GM08714 (cell line): ENCODE results near the gene HRH3.

Source experiments
- H3K4me3 ChIP-seq: fragments of 200-500 bp; sonication (Bioruptor generic); 2 replicates; pipeline ENCODE4 v1.5.1; 2014; ENCODE audit warnings: mild to moderate bottlenecking, low read length, inconsistent platforms
- ZNF274 ChIP-seq: IDR thresholded peaks from 2 replicates; pipeline ENCODE4 v1.6.1; 2012; ENCODE audit warnings: mild to moderate bottlenecking, low read depth, low read length

HRH3 gene

DNA sequence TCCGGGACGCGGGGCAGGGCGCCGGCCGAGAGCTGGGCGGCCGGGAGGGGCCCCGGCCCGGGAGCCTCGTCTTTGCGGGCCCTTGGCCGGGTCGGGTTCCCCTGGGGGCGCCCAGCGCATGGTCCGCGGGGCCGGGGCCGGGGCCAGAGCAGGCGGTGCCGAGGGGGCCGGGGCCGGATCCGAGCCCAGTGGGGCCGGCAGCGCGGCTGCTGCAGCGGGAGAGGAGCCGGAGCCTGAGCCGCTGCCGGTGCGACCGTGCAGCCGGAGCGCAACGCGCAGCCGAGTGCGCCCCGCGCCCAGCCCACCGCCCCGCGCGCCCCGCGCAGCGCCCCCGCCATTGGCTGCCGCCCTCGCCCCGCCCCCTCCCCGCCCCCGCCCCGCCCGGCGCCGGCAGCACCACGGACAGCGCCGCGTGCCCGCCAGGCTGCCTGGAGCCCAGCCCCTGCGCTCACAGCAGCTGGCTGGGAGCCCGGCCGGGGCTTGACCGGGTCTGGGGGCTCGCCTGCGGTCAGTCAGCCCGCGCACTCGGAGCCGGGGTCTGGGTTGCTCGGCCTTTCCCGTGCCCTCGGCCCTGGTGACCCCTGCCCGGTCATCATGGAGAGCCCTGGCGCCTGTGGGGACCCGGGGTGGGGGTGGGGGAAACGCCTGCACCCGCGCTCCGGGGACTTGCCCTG lies at the start of gene HRH3:
HRH3 (minus strand) TSS at position 287 of the 674 bp plus-strand sequence. CDS start 308 bp downstream, outside the sequence.
- TF ChIP-seq ZNF274, result no peak
- no peak within 1 kb of the TSS for H3K4me3 ChIP-seq

DNA sequence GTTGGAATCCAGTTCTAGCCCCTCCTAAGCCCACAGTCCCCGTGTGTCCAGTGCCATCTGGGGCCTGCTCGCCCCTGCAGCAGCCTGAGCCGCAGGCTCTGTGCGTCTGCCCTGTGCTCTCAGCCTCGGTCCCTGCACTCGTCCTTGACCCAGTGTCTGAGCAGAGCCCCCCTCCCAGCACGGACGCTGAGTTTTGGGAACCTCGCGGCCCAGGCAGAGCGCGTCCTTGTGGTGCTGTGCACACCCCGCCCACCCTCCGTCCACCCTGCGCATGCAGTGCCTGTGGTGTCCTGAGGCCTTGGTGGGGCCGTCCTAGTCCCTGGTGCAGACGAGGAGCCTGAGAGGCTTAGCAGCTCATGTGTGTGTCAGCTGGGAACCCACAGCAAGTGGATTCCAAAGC lies 49.8 kb upstream of the HRH3 start:
- no peak overlapping the region for H3K4me3 ChIP-seq
- TF ChIP-seq ZNF274, result no peak

DNA sequence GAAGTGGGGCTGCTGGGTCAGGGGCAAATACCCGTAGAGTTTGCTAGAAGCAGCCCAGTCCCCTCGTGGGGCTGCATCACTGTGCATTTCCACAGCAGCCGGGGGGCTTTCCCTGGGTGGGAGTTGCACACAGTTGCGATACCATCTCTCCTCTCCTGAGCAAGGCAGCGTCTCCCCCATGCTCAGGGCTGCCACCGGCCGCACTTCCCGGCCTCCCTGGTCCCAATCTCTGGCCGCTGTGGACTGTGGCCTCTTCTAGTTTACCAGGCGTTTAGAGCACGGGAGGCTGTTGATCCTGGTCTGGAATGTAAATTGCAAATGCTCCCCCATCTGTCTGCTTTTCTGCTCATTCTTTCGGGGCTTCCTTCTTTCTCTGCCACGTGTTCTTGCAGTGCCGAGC lies 49.3 kb upstream of the HRH3 start:
- TF ChIP-seq ZNF274, result no peak
- no peak overlapping the region for H3K4me3 ChIP-seq

DNA sequence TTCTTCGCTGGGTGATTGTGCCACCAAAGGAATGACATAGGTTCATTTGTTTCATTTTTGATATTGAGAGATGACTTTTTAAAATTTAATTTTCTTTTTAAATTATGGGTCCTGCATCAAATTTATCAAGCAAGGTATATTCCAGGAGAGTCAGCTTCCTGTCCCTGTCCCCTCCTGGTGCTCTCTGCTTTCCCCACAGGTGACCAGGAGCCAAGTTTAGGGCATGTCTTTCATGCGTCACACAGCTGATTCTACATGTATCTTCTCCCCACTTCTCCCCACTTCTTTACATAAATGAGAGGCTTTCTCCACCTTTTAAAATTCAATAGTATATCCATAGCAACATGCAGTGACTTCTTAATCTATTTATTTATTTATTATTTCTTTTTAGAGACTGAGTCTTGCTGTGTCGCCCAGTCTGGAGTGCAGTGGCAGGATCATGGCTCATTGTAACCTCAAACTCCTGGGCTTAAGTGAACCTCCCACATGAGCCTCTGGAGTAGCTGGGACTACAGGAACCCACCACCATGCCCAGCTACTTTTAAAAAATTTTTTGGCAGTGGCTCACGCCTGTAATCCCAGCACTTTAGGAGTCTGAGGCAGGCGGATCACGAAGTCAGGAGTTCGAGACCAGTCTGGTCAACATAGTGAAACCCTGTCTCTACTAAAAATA lies 48.3 kb upstream of the HRH3 start:
- H3K4me3 ChIP-seq, result no peak overlapping the region
- no peak for TF ChIP-seq ZNF274

DNA sequence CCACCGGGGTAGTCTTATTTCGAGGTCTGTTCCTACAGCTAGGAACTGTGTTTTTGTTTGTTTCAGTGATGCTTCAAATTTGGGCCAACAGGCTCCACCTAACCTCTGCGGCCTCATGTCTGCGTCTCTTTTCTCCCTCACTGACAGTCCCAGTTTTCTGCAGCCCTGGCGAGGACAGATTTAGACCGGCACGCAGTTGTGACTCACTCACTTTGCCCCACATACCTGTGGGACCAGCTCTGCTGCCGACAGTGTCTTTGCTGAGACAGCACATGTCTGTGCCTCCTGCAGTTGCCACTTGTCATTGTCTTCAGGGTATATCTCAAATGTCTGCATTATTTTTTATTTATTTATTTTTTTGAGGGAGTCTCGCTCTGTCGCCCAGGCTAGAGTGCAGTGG lies 47.5 kb upstream of the HRH3 start:
- TF ChIP-seq ZNF274, result no peak
- H3K4me3 ChIP-seq, result no peak overlapping the region

DNA sequence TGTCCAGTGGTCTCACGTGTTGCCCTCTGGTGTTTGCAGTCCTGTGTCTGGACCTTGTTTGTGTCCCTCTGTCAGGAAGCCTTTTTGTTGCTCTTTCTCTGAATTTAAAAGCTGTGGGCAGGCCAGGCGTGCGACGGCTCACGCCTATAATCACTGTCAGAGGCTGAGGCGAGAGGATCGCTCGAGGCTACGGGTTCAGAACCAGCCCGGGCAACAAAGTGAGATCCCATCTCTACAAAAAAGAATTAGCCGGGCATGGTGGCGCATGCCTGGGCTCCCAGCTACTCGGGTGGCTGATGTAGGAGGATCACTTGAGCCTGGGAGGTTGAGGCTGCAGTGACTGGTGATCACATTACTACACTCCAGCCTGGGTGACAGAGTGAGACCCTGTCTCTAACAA lies 46.8 kb upstream of the HRH3 start:
- TF ChIP-seq ZNF274, result no peak
- H3K4me3 ChIP-seq, result no peak overlapping the region

DNA sequence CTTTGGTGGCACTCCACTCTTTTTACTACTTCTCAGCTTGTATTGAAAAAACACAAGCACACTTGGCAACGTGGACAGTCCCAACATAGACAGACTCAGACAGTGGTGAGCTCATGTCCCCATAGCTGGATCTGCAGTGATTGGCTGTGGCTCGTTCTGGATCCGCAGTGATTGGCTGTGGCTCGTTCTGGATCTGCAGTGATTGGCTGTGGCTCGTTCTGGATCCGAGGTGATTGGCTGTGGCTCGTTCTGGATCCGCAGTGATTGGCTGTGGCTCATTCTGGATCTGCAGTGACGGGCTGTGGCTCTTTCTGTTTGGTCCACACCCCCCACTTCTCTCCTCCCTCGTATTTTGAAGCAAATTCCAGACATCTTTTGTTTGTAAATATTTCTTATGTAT lies 46.3 kb upstream of the HRH3 start:
- no peak for TF ChIP-seq ZNF274
- H3K4me3 ChIP-seq, result no peak overlapping the region

DNA sequence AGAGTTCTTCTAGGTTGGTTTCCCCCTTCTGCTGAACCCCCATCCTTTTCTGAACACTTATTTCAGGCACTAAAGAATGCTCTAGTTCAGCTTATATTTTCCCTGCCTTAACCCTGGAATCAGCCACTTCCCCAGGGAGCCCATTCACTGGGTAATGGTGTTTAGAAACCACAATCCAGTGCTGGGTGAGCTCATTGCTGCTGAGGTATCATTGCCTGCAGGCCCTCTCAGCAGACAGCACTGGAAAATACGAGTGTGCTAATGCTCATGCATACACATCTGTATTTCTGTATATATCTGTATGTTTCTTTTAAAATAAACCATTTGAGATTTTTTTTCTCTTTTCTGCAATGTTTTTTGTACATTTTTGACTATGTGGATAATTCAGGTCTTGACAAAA lies 45.3 kb upstream of the HRH3 start:
- no peak overlapping the region for H3K4me3 ChIP-seq
- no peak for TF ChIP-seq ZNF274

DNA sequence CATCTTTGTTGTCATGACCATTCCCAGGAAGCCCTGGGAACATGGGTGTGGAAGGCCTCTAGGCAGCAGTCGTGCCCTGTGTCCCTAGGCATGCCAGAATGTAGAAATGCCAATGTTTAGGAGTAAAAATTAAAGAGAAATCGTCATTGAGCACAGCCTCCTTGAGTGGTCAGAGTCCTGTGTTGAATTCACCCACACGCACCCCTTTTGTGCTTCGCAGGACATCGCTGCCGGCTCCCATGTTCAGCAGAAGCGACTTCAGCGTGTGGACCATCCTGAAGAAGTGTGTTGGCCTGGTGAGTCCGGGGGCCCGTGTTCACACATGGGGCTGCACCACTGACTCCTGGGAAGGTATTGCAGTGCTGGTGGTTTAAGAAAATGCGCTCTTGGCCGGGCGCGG lies 43.3 kb upstream of the HRH3 start:
- TF ChIP-seq ZNF274, result no peak
- H3K4me3 ChIP-seq, result no peak overlapping the region

DNA sequence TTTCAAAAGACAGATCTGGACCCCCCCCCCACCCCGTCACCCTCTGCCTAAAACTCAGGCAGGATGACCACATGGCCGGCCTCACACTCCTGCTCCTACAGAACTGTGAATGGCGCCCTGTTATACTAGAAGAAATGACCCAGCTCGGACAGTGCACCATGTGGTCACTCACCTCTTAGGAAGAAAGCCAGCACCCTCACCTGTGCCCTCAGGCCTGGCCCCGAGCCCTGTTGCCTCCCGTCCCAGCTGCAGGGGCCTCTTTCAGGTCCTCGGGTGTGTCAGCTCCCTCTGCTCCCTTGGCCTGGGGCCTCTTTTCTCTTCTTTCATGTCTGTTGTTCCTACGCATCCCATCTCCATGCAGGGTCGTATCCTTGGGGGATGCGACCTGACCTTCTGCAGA lies 42.0 kb upstream of the HRH3 start:
- no peak for TF ChIP-seq ZNF274
- no peak overlapping the region for H3K4me3 ChIP-seq

DNA sequence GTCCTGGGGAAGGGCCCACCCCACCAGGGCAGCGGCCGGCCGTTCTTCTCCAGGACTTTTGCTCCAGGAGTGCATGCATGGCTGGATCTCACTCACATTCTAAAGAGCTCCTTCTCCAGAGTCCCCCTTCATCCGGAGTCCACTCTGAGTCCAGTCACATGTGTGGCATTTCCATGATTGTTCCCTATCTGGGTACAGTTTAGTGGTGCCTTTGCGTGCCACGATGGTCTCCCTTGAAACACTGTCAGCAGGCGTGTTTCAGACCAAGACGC lies 39.2 kb upstream of the HRH3 start:
- no peak overlapping the region for H3K4me3 ChIP-seq
- no peak for TF ChIP-seq ZNF274

DNA sequence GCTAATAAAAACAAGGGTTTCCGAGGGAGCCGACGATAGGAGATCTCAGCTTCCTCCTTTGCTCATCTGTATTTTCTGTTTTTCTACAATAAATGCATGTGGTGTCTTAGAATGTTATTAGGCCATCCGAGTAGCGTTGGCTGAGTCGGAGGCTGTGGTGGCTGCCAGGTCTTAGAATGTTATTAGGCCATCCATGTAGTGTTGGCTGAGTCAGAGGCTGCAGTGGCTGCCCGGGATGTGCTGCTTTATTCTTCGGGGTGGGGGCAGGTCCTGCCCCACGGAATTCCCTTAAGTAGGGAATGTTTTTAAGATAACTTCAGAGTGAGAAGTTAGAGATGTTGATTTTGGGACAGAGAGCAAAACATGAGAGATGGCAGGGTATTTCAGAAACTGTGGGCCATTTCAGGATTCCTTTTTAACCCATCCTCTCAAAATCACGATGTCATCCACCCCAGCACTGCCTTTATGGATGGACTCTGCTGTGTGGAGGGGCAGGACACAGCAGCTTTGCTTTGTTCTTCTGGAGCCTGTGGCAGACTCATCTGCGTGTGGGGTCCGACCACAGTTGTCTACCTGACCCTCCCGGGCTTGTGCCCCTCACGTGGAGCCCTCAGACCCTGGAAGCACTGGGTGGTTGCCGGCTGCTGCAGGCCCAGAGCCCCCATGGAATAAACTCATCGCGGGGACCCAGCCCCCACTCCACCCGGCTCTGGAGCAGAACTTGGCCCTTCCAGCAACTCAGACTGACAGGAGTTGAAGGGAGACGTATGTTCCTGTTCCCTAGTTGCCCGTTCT lies 38.6 kb upstream of the HRH3 start:
- no peak overlapping the region for H3K4me3 ChIP-seq
- TF ChIP-seq ZNF274, result no peak

DNA sequence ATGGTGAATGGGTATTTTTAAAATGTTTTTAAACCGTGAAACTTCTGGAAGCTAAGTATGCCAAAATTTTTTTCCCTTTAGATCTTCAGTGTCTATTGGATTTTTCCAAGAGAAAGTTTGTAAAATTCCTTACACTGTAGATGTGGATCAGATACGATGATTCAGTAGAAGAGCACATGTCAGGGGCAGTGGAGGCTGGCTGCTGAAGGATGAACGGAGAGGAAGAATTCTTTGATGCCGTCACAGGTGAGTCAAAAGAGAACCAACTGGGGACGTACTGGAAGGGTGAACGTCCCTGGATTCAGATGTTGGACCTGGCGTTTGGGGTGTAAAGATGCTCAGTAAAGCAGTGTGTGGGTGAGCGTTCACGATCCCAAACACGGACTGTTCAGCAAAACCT lies 35.9 kb upstream of the HRH3 start:
- no peak for TF ChIP-seq ZNF274
- H3K4me3 ChIP-seq, result no peak overlapping the region

DNA sequence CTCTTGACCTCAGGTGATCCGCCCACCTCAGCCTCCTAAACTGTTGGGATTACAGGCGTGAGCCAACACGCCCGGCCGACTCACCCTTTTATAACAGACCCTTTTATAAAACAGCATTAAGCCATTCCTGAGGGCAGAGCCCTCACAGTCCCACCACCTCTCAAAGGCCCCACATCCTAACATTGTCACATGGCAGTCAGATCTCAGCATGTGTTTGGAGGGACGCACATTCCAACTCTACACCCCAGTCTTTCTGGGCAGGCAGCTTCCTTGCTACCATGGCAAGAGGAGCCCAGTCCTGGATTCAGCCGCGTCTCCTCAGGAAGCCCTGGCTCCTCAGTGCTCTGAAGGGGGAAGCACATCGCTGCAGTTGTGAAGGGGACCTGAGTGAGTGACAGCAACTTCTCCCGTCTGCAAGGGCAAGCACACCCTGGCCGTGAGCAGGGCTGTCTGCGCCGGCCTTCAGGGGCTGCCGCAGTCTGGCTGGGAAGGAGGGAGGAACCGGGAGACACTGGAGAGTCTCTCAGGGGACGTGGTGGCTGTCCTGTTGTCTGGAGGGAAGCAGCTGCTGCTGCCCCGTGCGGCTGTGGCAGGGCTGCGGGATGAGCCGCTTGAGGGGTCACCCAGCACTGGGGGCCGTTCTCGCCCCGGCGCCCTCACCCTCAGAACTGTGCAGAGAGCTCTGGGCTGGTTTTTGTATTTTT lies 34.1 kb upstream of the HRH3 start:
- TF ChIP-seq ZNF274, result no peak
- no peak overlapping the region for H3K4me3 ChIP-seq

DNA sequence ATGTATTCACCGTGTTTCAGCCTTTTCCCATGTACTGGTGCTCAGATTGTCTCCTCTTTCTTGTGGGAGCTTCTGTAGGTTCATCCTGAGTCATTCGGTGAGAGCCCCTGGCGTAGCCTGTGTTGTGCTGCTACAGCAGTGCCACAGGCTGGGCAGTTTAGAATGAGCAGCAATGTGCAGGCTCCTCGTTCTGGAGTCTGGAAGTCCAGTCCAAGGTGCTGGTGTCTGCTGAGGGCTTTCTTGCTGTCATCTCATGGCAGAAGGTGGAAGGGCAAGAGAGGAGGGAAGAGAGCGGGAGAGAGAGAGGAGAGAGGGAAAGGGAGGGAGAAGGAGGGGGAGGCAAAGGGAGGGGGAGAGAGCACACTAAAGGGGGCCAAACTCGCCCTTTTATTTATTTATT lies 33.3 kb upstream of the HRH3 start:
- no peak for TF ChIP-seq ZNF274
- H3K4me3 ChIP-seq, result no peak overlapping the region
